GM21723 (cell line): ENCODE data around the gene GABBR1.
"Not testable (repeated sequence)": the region's sequence is repeated elsewhere in the genome, so short reads cannot be mapped to it uniquely, and the experiment has no call there.

Experiments
- ATAC-seq: cut with Tn5 transposase; IDR thresholded peaks from one replicate; pipeline ENCODE4 v1.9.1; 2021; ENCODE audit warnings: mild to moderate bottlenecking, moderate library complexity; ENCODE audit not compliant: unreplicated experiment

Gene GABBR1

GRCh38 chr6:29632789-29633533, at the start of gene GABBR1:
Gene GABBR1, minus strand, starts transcription at chr6:29633183. Its CDS starts 798 bp downstream, at chr6:29632385.
- ATAC-seq: peak; percentile 82

DNA sequence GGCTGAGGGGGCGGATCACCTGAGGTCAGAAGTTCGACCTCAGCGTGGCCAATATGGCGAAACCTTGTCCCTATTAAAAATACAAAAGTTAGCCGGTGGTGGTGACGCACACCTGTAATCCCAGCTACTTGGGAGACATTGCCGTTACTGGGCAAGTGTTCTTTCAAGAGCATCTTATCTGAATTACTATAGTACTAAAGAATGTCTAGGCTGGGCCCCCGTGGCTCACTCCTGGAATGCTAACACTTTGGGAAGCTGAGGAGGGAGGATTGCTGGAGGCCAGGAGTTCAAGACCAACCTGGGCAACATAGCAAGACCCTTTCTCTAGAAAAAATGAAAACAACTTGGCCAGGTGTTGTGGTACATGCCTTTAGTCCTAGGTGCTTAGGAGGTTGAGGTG, 48.8 kb upstream of the GABBR1 start:
- ATAC-seq: no peak

DNA sequence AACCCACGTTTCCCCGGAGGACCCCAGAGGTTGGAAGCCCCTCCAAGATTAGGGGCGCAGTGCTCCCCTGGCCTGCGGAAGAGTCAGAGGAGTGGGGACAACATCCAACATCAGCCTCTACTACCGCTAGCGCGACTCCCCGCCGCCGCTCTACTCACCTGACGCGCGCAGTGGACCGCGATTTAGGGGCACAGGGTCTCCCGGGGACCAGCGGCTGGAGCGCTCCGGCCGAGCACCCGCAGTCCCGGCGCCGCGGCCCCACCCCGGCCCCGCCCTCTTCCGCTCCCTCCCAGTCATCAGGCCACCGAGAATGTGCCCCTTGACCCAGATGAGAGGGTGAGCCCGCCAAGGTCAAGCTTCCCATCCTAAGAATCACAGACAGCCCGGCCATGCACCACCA, 47.9 kb upstream of the GABBR1 start, which contains the start of gene ZFP57:
ZFP57 (minus strand) TSS at position 249 of the 400 bp plus-strand sequence. CDS start 4,149 bp downstream, outside the sequence.
- ATAC-seq: no peak

DNA sequence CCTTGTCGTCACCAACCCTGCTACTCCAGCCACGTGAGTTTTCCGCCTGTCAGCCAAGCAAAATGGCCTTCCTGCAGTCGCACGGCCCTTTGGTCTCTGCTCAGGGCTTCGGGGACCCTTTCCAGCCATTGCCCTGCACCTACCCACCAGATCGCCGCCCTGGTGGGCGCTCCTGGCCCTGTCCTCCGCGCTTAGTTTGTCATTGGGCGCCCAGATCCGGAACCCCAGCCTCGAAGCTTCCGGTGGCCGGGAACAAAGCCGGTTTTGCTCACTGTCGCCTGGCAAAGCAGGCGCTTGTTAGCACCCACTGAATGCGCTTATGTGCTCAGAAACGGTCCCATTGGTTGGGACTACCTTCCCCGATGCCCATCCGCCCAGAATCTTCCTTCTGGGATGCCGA, 47.4 kb upstream of the GABBR1 start:
- no peak for ATAC-seq

DNA sequence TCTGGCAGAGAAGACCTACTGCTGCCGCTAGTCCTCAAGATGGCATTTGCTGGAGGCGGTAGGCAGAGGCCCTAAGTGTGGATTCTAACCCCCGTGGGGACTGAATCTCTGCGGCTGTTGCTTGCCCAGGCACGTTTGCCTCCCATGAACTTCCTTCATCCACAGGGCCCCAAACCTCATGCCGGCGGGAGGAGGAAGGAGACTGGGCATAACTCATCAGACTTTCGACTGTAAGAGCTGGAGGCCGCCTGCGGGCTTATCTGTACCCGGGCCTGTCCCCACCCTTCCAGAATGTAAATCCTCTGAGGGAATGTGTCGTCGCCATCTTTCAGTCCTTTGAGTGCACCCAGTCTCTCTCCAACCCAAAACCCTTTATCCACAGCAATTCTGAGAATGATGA, 47.0 kb upstream of the GABBR1 start:
- no peak for ATAC-seq

- ATAC-seq: no peak
Measured at GRCh38 chr6:29678114-29678513, 45.1 kb upstream of the GABBR1 start.

DNA sequence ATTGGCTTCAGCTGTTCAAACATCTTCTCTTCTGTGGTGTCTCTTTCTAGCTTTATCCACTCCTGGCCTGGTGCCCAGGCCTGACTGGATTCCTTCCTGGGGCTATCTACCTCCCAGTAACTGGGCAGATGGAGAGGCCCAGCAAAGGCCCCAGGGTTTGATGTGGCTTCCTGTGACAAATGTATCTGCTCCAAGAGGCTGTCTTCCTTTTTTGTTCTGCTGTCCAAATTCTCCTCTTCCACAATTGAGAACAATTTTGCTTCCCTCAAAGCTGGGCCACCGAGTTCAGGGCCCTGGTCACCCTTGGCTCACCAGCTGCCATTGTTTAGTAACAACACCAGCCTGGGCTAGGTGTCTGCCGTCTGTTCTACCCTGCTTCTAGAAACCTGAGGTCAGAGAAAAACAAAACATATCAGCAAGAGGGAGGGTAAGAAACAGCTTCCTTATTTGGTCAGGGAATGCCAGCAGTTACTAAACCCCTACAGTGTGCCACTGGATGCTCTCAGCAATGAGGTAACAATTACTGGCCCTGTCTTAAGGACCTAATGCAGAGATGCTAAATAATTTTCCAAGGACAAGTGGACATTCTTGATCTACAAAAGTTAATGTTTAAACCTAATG, 44.1 kb upstream of the GABBR1 start:
- no peak for ATAC-seq

- no peak for ATAC-seq
Measured at GRCh38 chr6:29675561-29675960, 42.6 kb upstream of the GABBR1 start.

DNA sequence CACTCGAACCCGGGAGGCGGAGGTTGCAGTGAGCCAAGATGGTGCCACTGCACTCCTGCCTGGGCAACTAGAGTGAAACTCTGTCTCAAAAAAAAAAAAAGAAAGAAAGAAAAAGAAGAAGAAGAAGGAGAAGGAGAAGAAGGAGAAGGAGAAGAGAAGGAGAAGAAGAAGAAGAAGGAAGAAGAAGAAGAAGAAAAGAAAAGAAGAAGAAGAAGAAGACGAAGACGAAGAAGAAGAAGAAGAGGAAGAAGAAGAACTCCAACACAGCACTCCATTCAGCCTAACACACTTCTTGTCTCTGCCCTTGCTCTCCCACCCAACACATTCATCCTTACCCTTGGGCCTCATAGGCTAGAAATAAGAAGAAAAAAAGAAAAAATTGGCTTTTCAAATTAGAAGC, 41.0 kb upstream of the GABBR1 start:
- no peak for ATAC-seq

DNA sequence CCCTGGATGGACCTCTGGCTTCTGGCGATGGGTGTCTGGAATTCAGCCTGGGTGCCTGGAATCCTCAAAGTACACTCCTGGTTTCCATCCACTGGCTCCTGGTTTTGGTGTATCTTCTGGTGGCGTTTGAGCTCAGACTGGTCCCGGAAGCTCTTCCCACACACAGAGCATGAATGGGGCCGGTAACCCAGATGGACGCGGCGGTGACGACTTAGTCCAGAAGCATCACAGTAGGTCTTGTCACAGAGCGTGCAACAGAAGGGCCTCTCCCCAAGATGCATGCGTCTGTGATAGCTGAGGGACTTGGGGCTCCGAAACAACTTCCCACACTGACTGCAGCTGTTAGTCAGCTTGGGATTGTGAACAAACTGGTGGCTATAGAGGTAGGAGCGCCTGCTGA, 40.2 kb upstream of the GABBR1 start:
- ATAC-seq: no peak

- not testable (repeated sequence) for ATAC-seq
Measured at GRCh38 chr6:29672116-29672515, 39.1 kb upstream of the GABBR1 start.

GRCh38 chr6:29671026-29671425, 38.0 kb upstream of the GABBR1 start:
- no peak for ATAC-seq

- no peak for ATAC-seq
Measured at GRCh38 chr6:29667158-29667557, 34.2 kb upstream of the GABBR1 start.

GRCh38 chr6:29666826-29667130, 33.8 kb upstream of the GABBR1 start:
- no peak for ATAC-seq

DNA sequence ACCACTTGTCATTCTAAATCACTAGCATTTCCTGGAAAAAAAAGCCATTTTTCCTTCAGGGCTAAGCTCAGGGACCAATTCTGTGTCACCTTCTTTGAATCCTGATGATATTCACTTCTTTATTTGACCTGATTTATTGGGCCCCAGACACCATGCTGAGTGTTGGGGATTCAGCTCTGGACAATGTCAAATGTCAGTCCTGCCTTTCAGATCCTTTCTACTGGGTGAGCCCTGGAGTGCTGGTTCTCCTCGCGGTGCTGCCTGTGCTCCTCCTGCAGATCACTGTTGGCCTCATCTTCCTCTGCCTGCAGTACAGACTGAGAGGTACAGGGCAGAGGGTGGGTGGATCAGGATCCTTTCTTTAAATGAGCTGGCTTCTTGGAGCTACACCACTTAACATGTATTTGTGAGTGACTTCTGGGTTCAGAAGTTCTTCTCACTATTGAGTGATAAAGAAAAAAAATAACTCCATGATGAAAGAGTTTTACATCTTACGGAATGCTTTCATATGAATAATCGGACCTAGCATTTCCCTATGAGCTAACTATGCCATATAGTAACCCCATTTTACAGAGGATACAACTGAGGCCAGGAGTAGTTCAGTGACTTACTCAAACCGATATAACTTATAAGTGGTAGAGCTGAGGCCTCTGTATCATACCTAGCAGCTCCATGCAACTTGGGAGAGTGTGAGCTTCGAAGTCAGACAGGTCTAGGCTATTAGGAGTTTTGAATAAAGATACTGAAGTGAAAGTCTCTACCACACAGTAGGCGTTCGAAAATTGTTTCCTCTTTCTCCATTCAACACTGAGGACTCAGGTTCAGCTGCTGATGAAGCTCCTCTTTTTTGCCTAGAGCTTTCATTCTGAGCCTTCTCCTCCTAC, 33.2 kb upstream of the GABBR1 start:
- no peak for ATAC-seq

GRCh38 chr6:29663300-29664042, 30.5 kb upstream of the GABBR1 start:
- no peak for ATAC-seq

DNA sequence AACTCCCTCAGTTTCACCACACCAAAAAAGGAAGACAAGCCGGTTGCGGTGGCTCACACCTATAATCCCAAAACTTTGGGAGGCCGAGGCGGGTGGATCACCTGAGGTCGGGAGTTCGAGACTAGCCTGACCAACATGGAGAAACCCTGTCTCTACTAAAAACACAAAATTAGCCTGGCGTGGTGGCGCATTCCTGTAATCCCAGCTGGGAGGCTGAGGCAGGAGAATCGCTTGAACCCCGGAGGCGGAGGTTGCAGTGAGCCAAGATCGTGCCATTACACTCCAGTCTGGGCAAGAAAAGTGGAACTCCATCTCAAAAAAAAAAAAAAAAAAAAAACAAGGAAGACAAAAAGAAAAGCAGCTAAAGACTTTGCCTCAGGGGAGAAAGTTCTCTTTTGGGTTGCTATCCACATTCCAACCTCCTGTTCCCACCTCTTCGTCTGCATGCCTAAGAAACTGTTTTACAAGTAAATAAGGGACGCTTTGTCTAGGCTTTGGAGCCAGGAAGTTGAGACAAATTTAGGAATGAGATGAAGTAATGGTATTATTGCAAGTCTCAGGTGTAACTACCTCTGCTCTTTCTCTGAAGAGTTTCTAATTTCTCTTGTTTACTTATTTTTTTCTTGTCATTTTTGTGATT, 28.6 kb upstream of the GABBR1 start:
- not testable (repeated sequence) for ATAC-seq

GRCh38 chr6:29661071-29661470, 28.1 kb upstream of the GABBR1 start:
- no peak for ATAC-seq

- no peak for ATAC-seq
Measured at GRCh38 chr6:29656798-29657197, 23.8 kb upstream of the GABBR1 start, which contains the start of gene MOG. Gene MOG, plus strand, starts transcription at chr6:29657092. Its CDS starts 118 bp downstream, at chr6:29657210.

- ATAC-seq: no peak
Measured at GRCh38 chr6:29656157-29656556, 23.2 kb upstream of the GABBR1 start.
